CD4-positive, alpha-beta T cell treated with Interleukin-17A for 4 hours (primary cell): Measurements from ENCODE around the gene DUSP6.
"Not testable (repeated sequence)": the region's sequence is repeated elsewhere in the genome, so short reads cannot be mapped to it uniquely, and the experiment has no call there.

Experiments used
- DNase-seq: peaks from one replicate; pipeline ENCODE4 v3.0.0-alpha.2; 2020; ENCODE audit warnings: mixed read lengths

DUSP6 gene

DNA sequence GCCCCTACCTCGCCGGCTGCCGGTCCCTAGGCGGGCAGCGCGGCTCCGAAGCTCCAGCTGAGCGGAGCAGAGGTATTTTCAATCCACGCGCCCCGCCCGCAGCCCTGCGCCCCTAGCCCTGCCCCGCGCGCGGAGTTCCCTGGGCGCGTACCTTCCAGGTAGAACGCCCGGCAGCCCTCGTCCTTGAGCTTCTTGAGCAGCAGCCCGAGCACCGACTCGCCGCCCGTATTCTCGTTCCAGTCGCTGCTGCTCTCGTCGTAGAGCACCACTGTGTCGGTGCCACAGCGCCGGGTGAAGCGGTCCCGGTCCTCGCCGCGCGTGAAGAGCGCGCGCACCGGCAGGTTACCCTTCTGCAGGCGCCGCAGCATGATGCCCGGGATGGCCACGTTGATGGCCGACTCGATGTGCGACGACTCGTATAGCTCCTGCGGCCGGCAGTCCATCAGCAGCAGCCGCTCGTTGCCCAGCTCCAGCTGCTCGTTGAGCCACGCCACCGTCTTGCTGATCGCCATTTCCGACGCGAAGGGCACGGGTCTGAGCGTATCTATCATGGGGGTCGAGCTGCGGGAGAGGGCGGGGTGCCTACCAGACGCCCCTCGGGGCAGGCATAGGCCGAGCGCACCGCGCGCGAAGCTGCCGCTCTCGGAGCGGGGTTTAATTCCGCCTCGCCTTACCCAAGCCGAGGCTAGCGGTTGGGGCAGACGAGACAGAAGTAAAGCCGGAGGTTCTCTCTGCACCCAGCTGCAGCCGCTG lies 636 bp downstream of the DUSP6 start:
- DNase-seq: peak; percentile 52

DNA sequence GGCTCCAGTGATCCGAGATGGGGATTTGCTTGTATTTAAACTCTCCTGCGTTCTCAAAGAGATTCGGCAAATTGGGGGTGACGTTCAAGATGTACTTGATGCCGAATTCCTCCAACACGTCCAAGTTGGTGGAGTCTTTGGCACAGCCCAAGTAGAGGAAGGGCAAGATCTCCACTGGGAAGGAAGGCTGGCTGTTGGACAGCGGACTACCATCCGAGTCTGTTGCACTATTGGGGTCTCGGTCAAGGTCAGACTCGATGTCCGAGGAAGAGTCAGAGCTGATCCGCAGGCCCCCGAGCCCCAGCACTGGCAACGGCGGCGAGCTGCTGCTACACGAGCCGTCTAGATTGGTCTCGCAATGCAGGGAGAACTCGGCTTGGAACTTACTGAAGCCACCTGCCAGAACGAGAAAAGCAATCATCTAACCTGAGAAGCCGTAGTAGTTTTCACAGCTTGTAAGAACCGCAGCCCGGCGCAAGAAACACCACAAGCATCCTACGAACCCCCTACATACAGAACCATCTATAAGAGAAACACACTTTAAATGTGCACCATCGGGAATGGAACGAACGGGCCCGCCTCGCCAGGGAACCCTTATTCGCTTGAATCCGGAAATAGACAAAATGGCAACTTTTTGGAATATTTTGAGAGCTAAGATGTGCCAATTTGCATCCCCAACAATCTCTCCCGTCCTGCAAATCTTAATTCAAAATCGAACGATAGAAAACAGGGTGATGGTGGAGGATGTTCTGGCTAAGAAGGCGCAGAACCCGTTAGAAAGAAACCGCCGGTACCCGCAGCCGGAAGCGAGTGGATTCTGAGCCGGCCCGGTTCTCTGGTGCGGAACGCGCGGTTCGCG lies 1.4 kb downstream of the DUSP6 start:
- peak; percentile 21 for DNase-seq

GRCh38 chr12:89350260-89350629 lies 2.1 kb downstream of the DUSP6 start:
- DNase-seq: no peak

DNA sequence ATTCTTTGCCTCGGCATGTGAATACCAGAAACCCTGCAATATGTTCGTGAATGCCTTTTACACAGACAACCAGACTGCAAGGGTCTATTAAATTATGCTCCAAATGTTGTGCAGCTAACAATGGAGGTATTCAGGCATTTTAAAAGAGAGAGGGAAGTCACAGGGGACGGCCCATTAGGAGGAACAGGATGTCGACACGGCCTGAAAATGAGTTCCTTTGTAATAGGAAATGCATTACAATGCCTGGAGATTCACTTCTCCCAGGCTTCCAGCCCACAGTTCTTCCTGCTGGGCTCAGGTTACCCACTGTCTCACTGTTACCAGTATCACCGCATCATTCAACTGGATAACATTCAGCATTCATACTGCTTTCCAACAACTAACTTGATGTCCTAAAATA lies 2.5 kb downstream of the DUSP6 start:
- no peak for DNase-seq

DNA sequence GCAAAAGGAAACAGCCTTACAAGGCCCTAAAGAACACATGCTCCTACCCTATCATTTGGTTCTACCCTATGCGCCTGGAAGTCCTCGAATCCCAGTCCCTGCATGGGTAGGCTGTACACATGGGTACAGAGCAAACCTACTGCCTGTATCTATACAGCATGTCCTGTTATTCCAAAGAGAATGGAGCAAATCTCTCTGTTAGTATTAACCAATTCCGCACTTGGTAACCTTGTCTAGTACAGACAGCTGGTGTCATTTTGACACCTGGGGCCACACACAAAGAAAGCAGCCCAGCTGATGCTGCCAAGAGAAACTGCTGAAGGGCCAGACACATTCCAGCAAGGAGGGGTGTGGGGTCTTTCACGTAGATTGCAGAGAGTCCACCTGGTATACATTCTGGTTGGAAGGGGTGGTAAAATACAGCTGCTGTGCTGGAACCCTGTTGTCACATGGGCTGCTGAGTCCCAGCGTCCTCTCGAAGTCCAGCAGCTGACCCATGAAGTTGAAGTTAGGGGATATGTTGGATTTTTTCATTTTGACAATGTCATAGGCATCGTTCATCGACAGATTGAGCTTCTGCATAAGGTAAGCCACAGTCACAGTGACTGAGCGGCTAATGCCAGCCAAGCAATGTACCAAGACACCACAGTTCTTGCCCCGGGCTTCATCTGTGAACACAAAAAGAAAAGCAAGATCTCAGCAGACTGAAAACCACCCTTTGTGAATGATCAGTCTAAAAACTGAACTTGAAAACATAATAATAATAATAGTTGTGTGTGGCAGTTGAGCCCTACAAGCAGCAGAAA lies 3.2 kb downstream of the DUSP6 start:
- DNase-seq: no peak

DNA sequence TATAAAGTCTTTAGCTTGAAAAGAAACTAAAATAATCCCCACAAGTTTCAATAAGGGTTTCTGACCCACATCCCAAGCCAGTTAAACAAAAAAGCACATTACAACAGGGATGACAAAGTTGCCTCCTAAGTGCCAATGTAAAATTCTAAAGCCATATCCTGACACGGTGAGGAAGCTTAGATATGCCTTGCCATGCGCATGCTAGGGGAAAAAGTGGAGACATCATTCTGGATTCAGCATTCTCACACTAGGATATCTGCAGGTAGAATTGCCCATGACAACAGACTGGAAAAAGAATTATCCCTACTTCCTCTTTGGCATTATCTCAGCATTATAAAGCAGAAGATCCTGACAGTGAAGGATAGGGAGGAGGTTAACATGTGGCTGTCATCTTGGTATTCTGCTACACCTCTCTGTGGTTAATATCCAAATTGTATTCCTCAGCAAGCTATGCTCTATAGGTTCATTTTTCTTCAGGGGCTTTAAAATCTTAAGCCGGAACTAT lies 4.9 kb downstream of the DUSP6 start:
- DNase-seq: no peak

DNA sequence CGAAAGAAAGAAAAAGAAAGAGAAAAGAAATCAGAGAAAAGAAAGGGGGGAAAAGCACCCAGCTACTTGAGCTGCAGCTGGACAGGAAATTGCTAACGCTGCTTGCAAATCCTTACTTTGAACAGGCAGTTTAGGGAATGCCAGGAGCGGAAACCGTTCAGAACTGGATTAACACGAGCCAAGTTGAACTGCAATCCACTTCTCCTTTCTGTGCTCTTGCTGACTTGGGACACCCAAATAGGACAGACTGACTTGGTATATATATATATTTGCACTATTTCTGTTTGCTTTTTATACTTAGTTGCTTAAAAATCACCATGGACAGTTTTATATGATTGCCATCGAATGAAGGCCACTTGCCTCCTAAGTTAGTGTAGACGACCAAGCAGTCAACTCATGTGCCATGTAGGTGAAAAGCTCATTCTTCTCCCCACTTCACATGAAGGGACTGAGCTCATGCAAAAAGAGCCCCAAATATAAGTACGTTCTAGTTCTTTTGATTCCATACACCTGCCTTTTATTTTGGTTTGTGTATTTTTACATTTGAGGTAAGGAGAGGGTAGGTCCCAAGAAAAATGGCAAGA lies 5.5 kb downstream of the DUSP6 start:
- no peak for DNase-seq

DNA sequence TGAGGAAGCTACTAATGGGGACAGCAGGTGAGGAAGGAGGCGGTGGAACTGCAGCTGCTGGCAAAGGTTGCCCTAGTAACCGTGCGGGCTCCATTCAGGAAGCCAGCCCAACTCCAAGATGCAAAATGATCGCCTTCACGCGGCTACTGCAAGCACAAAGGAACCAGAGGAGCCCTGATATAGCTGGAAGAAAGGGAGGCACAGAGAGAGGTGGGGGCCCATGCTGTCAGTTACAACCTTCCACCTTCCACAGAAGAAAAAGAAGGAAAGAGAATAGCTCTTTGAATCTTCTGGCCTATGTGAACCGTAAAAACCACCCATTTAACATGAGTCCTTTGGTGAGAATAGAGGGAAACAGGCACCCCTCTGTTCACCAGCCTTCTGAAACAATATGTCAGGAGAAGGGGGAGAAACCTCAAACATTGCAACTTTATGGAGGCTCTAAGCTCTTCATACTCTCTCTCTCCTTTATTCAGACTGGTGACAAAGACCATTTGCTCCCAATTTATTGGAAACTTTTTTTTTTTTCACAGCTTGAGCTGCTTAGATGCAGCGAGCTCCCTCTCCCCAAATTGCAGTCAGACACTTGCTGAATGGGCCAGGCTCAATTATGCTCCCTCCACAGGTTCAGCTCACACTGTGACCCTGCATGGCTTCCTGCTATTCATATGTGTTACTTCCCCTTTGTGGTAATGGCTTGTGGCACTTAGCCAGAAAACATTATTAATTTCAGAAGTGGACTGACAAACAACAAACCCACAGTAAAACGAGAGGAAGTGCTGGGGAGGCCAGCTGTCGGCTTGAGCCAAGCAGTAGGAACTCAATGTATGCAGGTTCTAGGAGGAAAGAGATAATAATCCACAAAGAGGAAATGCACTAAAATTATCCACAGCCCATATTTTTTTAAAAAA lies 6.2 kb downstream of the DUSP6 start:
- peak; percentile 34 for DNase-seq

GRCh38 chr12:89345376-89345775 lies 6.9 kb downstream of the DUSP6 start:
- DNase-seq: no peak

DNA sequence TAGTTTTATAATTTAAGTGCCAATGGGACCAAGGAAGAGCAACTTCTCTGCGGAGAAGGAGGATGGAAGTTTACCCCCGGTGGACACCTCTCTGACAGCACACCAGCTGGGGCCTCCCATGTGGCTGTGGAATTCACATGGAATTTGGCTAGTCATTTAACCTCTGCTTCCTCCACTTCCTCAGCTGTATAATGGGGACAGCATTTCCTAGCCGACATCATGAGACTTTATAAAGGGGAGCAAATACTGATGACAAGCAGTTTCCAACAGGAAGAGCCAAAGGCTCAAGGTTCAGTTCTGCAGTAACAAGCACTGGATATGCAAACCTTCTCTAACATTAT lies 7.5 kb downstream of the DUSP6 start:
- DNase-seq: no peak

DNA sequence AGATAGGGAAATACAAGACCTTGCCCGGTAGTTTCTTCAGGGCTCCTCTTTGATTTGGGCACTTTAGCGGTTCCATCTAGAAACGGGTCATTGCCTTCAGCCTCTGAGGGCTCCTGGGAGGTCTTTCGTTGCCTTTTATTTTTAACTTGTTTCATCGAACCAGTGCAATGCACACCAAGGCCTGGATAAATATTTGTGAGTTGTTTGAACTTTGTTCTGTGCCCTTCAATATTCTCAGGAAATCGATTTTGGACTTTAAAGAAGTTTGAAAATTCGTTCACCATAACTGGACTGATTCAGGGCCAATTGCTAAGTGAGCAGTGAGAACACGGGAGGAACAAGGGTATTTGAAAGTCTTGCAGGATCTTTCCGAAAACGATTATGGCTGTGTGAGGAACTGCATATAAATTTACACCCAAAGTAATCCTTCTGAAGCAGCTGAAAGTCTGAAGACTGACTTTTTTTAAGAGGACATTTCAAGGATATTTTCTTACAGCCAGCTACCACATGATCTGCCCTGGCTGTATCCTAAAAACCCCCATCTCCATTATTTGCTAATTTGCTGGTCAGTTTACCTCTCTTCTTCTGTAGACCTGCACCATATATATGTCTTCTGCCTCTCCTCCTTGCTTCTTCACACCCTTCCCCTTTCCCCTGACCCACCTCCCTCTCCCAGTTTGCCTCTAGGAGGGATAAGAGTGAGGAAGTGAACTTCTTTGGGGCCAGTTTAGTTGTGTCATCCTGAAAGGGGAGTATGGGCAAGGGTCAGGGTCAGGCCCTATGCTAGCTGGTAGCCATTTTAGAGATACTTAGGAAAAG lies 8.0 kb downstream of the DUSP6 start:
- no peak for DNase-seq

- DNase-seq: no peak
These were observed 9.2 kb downstream of the DUSP6 start for GRCh38 chr12:89343127-89343526.

DNA sequence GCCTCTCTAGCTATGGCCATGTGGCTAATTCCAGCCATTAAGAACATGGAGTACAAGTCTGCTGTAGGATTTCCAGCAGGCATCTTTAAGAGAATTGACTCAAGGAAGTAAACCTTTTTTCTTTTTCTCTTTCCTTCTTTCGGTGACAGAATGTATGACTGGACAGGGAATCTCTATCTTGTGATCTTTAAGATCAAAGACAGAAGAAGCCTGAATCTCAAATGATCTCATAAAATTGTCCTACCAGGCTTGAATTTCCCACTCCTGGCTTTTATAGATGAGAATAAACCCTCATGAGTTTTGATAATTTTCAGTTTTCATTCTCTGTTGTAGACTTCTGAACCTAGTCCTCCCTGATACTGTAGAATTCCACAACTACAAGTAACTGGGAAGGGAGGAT lies 11.4 kb downstream of the DUSP6 start:
- DNase-seq: no peak

DNA sequence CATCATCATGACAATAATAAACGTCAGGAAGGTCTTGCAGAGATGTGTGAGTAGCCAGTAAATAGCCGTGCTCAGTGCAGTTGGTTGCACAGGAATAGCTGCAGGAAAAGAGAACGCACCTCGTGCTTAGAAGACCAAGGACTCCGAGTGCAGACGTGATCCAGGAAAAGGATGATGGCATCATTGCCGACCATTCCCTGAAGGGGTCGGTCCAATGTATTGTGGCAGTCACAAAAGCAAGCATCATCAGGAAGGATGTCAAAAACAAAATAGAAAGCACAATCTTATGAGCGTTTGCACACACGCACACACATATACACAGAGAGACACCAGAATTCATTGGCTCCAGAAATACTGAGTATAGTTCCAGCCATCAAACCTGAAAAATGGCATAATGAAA lies 12.8 kb downstream of the DUSP6 start:
- no peak for DNase-seq

GRCh38 chr12:89337136-89337535 lies 15.2 kb downstream of the DUSP6 start:
- DNase-seq: not testable (repeated sequence)

- no peak for DNase-seq
These were observed 16.7 kb downstream of the DUSP6 start for GRCh38 chr12:89335452-89336244.

GRCh38 chr12:89334548-89335169 lies 17.6 kb downstream of the DUSP6 start:
- DNase-seq: no peak

- no peak for DNase-seq
These were observed 18.6 kb downstream of the DUSP6 start for GRCh38 chr12:89333564-89334252.
